ENCODE data around the gene KDELR3. TPM values are rescaled to one million over a fixed set of nuclear protein-coding genes. Genes with fewer than 3 reads are reported as not detected.

Gene KDELR3
- total and polyA plus RNA-seq, 8 donors = 2.9 to 14.6 (median 5.8) TPM

- no peak overlapping the region for H3K27ac ChIP-seq
- DNase-seq (peak in 1 of 6 donors; percentile 44), ATAC-seq (no peak), FAIRE-seq (no peak)
- H3K4me3 ChIP-seq = no peak overlapping the region
- intact Hi-C loops (cut with DNase I) = no loop called here
- TF ChIP-seq CTCF (IDR thresholded peaks at IDR 0.05) = no peak
- H3K9me3 ChIP-seq = no peaks in the 10 kb centered on the region
- no peaks in the 10 kb centered on the region for H3K36me3 ChIP-seq
- H3K27me3 ChIP-seq = no peaks in the 10 kb centered on the region
- 94 to 96% methylated on average over 36 of the region's 36 CpGs for WGBS, 2 donors
- no peaks in the 10 kb centered on the region for H3K4me1 ChIP-seq
Observed at GRCh38 chr22:38427465-38427864, 40.4 kb upstream of the KDELR3 start.

GRCh38 chr22:38427940-38428339 is 40.0 kb upstream of the KDELR3 start:
- intact Hi-C loops (cut with DNase I) = no loop called here
- FAIRE-seq = no peak
- WGBS, 2 donors = 94 to 96% methylated on average over 31 of the region's 31 CpGs
- Histone ChIP-seq H3K9me3 (no peaks in the 10 kb centered on the region), H3K4me3 (no peak overlapping the region), H3K36me3 (no peaks in the 10 kb centered on the region), H3K27me3 (no peaks in the 10 kb centered on the region), H3K4me1 (no peaks in the 10 kb centered on the region), H3K27ac (no peak overlapping the region)
- ATAC-seq = no peak
- no peak for TF ChIP-seq CTCF (IDR thresholded peaks at IDR 0.05)
- DNase-seq = peak in 1 of 6 donors; percentile 49

GRCh38 chr22:38428714-38429113 is 39.2 kb upstream of the KDELR3 start:
- intact Hi-C loops (cut with DNase I) = no loop called here
- ATAC-seq (no peak), FAIRE-seq (no peak), DNase-seq (no peak)
- 71 to 80% methylated on average over 2 of the region's 2 CpGs for WGBS, 2 donors
- no peak for TF ChIP-seq CTCF (IDR thresholded peaks at IDR 0.05)
- Histone ChIP-seq H3K4me1 (no peaks in the 10 kb centered on the region), H3K9me3 (no peaks in the 10 kb centered on the region), H3K27ac (no peak overlapping the region), H3K4me3 (no peak overlapping the region), H3K27me3 (no peaks in the 10 kb centered on the region), H3K36me3 (no peaks in the 10 kb centered on the region)

GRCh38 chr22:38429499-38430068 is 38.3 kb upstream of the KDELR3 start:
- no peak for ATAC-seq
- WGBS, 2 donors = 74 to 75% methylated on average over 13 to 16 of the region's 16 CpGs
- no peak for FAIRE-seq
- Histone ChIP-seq H3K9me3 (no peaks in the 10 kb centered on the region), H3K27ac (no peak overlapping the region), H3K4me1 (no peaks in the 10 kb centered on the region), H3K27me3 (no peaks in the 10 kb centered on the region), H3K36me3 (no peaks in the 10 kb centered on the region), H3K4me3 (no peak overlapping the region)
- intact Hi-C loops (cut with DNase I) = no loop called here
- no peak for DNase-seq
- no peak for TF ChIP-seq CTCF (IDR thresholded peaks at IDR 0.05)

- Histone ChIP-seq H3K4me3 (no peak overlapping the region), H3K9me3 (no peaks in the 10 kb centered on the region), H3K27me3 (no peaks in the 10 kb centered on the region), H3K36me3 (no peaks in the 10 kb centered on the region), H3K4me1 (no peaks in the 10 kb centered on the region), H3K27ac (no peak overlapping the region)
- ATAC-seq = no peak
- intact Hi-C loops (cut with DNase I) = no loop called here
- FAIRE-seq = no peak
- peak in 1 of 6 donors; percentile 49 for DNase-seq
- no peak for TF ChIP-seq CTCF (IDR thresholded peaks at IDR 0.05)
- 86 to 87% methylated on average over 12 of the region's 12 CpGs for WGBS, 2 donors
Observed at GRCh38 chr22:38431266-38432010, 36.5 kb upstream of the KDELR3 start.

Measured in pancreas (tissue), 10 donors.